ENCODE results near the gene OR10A3.

DNA sequence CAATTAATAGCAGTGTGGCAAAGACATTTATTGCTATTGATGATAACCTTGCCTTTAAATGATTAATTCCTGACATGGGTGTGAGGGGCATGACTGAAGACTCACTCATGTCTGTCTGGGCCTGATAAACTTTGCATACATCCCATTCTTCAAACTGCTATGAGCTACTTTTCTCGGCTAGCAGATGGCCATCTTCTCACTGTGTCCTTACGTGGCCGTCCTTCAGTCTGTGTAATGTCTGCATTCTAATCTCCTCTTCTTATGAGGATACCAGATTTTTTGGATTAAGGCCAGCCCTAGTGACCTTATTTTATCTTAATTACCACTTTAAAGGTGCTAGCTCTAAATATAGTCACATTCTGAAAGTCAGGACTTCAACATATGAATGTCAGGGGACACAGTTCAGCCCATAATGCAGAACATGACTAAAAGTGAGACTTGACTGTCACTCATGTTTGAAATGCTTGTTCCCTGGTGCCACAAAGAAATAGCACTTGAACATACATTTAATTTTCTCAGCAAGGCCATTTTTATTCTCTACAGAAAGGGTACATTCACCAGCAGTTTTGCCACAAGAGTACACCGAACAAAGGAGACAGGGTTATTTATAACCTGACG is 42.7 kb downstream of the OR10A3 start:
- TF ChIP-seq, protein P1, sequence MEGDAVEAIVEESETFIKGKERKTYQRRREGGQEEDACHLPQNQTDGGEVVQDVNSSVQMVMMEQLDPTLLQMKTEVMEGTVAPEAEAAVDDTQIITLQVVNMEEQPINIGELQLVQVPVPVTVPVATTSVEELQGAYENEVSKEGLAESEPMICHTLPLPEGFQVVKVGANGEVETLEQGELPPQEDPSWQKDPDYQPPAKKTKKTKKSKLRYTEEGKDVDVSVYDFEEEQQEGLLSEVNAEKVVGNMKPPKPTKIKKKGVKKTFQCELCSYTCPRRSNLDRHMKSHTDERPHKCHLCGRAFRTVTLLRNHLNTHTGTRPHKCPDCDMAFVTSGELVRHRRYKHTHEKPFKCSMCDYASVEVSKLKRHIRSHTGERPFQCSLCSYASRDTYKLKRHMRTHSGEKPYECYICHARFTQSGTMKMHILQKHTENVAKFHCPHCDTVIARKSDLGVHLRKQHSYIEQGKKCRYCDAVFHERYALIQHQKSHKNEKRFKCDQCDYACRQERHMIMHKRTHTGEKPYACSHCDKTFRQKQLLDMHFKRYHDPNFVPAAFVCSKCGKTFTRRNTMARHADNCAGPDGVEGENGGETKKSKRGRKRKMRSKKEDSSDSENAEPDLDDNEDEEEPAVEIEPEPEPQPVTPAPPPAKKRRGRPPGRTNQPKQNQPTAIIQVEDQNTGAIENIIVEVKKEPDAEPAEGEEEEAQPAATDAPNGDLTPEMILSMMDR (IDR thresholded peaks at IDR 0.05): no peak
- TF ChIP-seq SP1 (CRISPR knock-in tag; conservative IDR thresholded peaks at IDR 0.05) (no peak), CBFB (CRISPR knock-in tag; IDR thresholded peaks at IDR 0.05; ENCODE audit: low read depth) (no peak)
- TF ChIP-seq, protein P2, sequence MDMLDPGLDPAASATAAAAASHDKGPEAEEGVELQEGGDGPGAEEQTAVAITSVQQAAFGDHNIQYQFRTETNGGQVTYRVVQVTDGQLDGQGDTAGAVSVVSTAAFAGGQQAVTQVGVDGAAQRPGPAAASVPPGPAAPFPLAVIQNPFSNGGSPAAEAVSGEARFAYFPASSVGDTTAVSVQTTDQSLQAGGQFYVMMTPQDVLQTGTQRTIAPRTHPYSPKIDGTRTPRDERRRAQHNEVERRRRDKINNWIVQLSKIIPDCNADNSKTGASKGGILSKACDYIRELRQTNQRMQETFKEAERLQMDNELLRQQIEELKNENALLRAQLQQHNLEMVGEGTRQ (CRISPR knock-in tag; IDR thresholded peaks at IDR 0.05): no peak

All from WTC11 (cell line).